Neural cell (in vitro differentiated cells): ENCODE results near the gene TMEM79.

Source experiments
- EP300 ChIP-seq: fragments of 450-650 bp; conservative IDR thresholded peaks from 2 replicates; pipeline ENCODE4 v1.6.1; 2014; ENCODE audit warnings: antibody characterized with exemption, mild to moderate bottlenecking, moderate library complexity; ENCODE audit not compliant: poor library complexity, severe bottlenecking
- EZH2 ChIP-seq: fragments of 200-600, 300-800 bp; shearing (Covaris generic), sonication (generic); IDR thresholded peaks from 2 replicates; pipeline ENCODE4 v1.6.1; 2014; ENCODE audit warnings: antibody characterized with exemption, low read length, borderline replicate concordance, mild to moderate bottlenecking; ENCODE audit not compliant: insufficient read depth, poor library complexity, severe bottlenecking
- MXI1 ChIP-seq: fragments of 450-650 bp; conservative IDR thresholded peaks from 2 replicates; pipeline ENCODE4 v1.6.1; 2014; ENCODE audit warnings: antibody characterized with exemption, mild to moderate bottlenecking; ENCODE audit not compliant: poor library complexity, severe bottlenecking
- POLR2AphosphoS5 ChIP-seq: IDR thresholded peaks from 2 replicates; pipeline ENCODE4 v1.6.1; 2012
- RAD21 ChIP-seq: fragments of 450-650 bp; conservative IDR thresholded peaks from 2 replicates; pipeline ENCODE4 v1.6.1; 2014; ENCODE audit warnings: antibody characterized with exemption, mild to moderate bottlenecking, moderate library complexity
- SMC3 ChIP-seq: fragments of 450-650 bp; conservative IDR thresholded peaks from 2 replicates; pipeline ENCODE4 v1.6.1; 2014; ENCODE audit warnings: antibody characterized with exemption, mild to moderate bottlenecking, moderate library complexity; ENCODE audit not compliant: poor library complexity
- TAF1 ChIP-seq: IDR thresholded peaks from 2 replicates; pipeline ENCODE4 v1.6.1; 2012; ENCODE audit warnings: low read depth
- TF ChIP-seq, protein P1 (sequence below): fragments of 450-650 bp; IDR thresholded peaks from 2 replicates; pipeline ENCODE4 v1.5.1; 2014; ENCODE audit warnings: antibody characterized with exemption, mild to moderate bottlenecking, moderate library complexity; ENCODE audit not compliant: poor library complexity, severe bottlenecking
- TF ChIP-seq, protein P2 (sequence below): IDR thresholded peaks from 2 replicates; pipeline ENCODE4 v1.6.1; 2012; ENCODE audit warnings: borderline replicate concordance

DNA sequence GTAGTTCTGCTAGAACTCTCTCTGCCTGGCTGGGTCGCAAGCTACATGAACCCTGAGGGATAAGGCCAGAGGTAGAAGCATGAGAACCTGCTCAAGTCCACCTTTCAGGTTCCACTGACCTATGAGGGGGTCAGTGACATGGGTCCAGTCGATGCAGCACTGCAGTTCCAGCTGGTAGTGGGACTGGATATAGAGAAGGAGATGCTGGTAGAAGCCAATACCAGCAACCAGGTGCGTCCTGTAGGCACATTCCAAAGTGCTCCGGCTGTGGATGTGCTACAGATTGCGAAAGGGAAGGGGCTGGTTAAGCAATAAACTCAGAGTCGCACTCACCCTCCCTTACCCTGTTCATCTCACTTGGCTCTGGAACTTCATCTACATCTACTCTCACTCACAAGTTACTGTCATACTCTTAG is 7.2 kb upstream of the TMEM79 start:
- TF ChIP-seq, protein P1, sequence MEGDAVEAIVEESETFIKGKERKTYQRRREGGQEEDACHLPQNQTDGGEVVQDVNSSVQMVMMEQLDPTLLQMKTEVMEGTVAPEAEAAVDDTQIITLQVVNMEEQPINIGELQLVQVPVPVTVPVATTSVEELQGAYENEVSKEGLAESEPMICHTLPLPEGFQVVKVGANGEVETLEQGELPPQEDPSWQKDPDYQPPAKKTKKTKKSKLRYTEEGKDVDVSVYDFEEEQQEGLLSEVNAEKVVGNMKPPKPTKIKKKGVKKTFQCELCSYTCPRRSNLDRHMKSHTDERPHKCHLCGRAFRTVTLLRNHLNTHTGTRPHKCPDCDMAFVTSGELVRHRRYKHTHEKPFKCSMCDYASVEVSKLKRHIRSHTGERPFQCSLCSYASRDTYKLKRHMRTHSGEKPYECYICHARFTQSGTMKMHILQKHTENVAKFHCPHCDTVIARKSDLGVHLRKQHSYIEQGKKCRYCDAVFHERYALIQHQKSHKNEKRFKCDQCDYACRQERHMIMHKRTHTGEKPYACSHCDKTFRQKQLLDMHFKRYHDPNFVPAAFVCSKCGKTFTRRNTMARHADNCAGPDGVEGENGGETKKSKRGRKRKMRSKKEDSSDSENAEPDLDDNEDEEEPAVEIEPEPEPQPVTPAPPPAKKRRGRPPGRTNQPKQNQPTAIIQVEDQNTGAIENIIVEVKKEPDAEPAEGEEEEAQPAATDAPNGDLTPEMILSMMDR = no peak
- TF ChIP-seq EP300 = no peak
- no peak for TF ChIP-seq POLR2AphosphoS5
- TF ChIP-seq EZH2 = no peak
- TF ChIP-seq, protein P2, sequence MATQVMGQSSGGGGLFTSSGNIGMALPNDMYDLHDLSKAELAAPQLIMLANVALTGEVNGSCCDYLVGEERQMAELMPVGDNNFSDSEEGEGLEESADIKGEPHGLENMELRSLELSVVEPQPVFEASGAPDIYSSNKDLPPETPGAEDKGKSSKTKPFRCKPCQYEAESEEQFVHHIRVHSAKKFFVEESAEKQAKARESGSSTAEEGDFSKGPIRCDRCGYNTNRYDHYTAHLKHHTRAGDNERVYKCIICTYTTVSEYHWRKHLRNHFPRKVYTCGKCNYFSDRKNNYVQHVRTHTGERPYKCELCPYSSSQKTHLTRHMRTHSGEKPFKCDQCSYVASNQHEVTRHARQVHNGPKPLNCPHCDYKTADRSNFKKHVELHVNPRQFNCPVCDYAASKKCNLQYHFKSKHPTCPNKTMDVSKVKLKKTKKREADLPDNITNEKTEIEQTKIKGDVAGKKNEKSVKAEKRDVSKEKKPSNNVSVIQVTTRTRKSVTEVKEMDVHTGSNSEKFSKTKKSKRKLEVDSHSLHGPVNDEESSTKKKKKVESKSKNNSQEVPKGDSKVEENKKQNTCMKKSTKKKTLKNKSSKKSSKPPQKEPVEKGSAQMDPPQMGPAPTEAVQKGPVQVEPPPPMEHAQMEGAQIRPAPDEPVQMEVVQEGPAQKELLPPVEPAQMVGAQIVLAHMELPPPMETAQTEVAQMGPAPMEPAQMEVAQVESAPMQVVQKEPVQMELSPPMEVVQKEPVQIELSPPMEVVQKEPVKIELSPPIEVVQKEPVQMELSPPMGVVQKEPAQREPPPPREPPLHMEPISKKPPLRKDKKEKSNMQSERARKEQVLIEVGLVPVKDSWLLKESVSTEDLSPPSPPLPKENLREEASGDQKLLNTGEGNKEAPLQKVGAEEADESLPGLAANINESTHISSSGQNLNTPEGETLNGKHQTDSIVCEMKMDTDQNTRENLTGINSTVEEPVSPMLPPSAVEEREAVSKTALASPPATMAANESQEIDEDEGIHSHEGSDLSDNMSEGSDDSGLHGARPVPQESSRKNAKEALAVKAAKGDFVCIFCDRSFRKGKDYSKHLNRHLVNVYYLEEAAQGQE = no peak
- no peak for TF ChIP-seq TAF1
- no peak for TF ChIP-seq RAD21
- no peak for TF ChIP-seq MXI1
- TF ChIP-seq SMC3 = no peak
